Measurements from ENCODE around the gene WRNIP1. TPM values are rescaled to one million over a fixed set of nuclear protein-coding genes. Genes with fewer than 3 reads are reported as not detected.

Gene WRNIP1
- total RNA-seq, 2 donors from 2014 or later: 40.9 to 47.1 TPM

- Mint-ChIP-seq H3K36me3 (ENCODE audit: insufficient read depth in 2 of 2) (no peaks in the 10 kb centered on the region), H3K9me3 (no peaks in the 10 kb centered on the region), H3K27ac (no peak overlapping the region), H3K4me1 (ENCODE audit: low read depth) (peaks cover 4% of the 10 kb centered on the region), H3K4me3 (no peak overlapping the region), H3K27me3 (ENCODE audit: low read depth) (peaks cover 11% of the 10 kb centered on the region)
- ATAC-seq (replicated peaks in 1 of 2) (no peak), DNase-seq (no peak)
Observed at GRCh38 chr6:2745246-2745645, 19.9 kb upstream of the WRNIP1 start.

- H3K27me3 Mint-ChIP-seq (ENCODE audit: low read depth): peaks cover 24% of the 10 kb centered on the region
- ATAC-seq (replicated peaks in 1 of 2): no peak
Observed at GRCh38 chr6:2746557-2747061, 18.6 kb upstream of the WRNIP1 start.

GRCh38 chr6:2748183-2748582, 17.0 kb upstream of the WRNIP1 start:
- Mint-ChIP-seq H3K27me3 (ENCODE audit: low read depth) (peaks cover 31% of the 10 kb centered on the region), H3K27ac (no peak overlapping the region), H3K4me3 (no peak overlapping the region), H3K9me3 (no peaks in the 10 kb centered on the region), H3K36me3 (ENCODE audit: insufficient read depth in 2 of 2) (no peaks in the 10 kb centered on the region), H3K4me1 (ENCODE audit: low read depth) (peaks cover 10% of the 10 kb centered on the region)
- DNase-seq: no peak
- no peak for ATAC-seq (replicated peaks in 1 of 2)

More at GRCh38 chr6:2746557-2747061, 18.6 kb upstream of the WRNIP1 start:
- Mint-ChIP-seq H3K36me3 (ENCODE audit: insufficient read depth in 2 of 2) (no peaks in the 10 kb centered on the region), H3K27ac (no peak overlapping the region), H3K9me3 (no peaks in the 10 kb centered on the region), H3K4me1 (ENCODE audit: low read depth) (peaks cover 4% of the 10 kb centered on the region), H3K4me3 (no peak overlapping the region)
- DNase-seq: no peak

- Mint-ChIP-seq H3K27me3 (ENCODE audit: low read depth) (peaks cover 31% of the 10 kb centered on the region), H3K36me3 (ENCODE audit: insufficient read depth in 2 of 2) (no peaks in the 10 kb centered on the region), H3K27ac (no peak overlapping the region), H3K4me1 (ENCODE audit: low read depth) (peaks cover 10% of the 10 kb centered on the region), H3K9me3 (no peaks in the 10 kb centered on the region), H3K4me3 (peak overlapping the region in 1 of 2 donors; percentile 6)
- peak; percentile 30 to 39 for ATAC-seq (replicated peaks in 1 of 2)
- DNase-seq: peak; percentile 59 to 70
Observed at GRCh38 chr6:2749969-2750600, 15.1 kb upstream of the WRNIP1 start.

GRCh38 chr6:2750832-2751231, 14.4 kb upstream of the WRNIP1 start, which contains the start of gene MYLK4:
Gene MYLK4, minus strand, starts transcription at chr6:2750922. Its CDS starts 1,628 bp downstream, at chr6:2749294.
- Mint-ChIP-seq H3K4me3 (peak within 1 kb of the TSS in 1 of 2 donors; percentile 6), H3K27me3 (ENCODE audit: low read depth) (peaks cover 36% of the 10 kb centered on the region), H3K36me3 (ENCODE audit: insufficient read depth in 2 of 2) (no peaks in the 10 kb centered on the region), H3K9me3 (no peaks in the 10 kb centered on the region), H3K4me1 (ENCODE audit: low read depth) (peaks cover 10% of the 10 kb centered on the region), H3K27ac (no peak within 1 kb of the TSS)
- no peak for ATAC-seq (replicated peaks in 1 of 2)
- DNase-seq: no peak

- no peak overlapping the region for H3K4me3 Mint-ChIP-seq
- peaks cover 10% of the 10 kb centered on the region for H3K4me1 Mint-ChIP-seq (ENCODE audit: low read depth)
- no peak for DNase-seq
- no peaks in the 10 kb centered on the region for H3K36me3 Mint-ChIP-seq (ENCODE audit: insufficient read depth in 2 of 2)
- no peak overlapping the region for H3K27ac Mint-ChIP-seq
- ATAC-seq (replicated peaks in 1 of 2): no peak
- no peaks in the 10 kb centered on the region for H3K9me3 Mint-ChIP-seq
- peaks cover 44% of the 10 kb centered on the region for H3K27me3 Mint-ChIP-seq (ENCODE audit: low read depth)
Observed at GRCh38 chr6:2751871-2752270, 13.3 kb upstream of the WRNIP1 start.

GRCh38 chr6:2752477-2753109, 12.6 kb upstream of the WRNIP1 start:
- Mint-ChIP-seq H3K27ac (no peak overlapping the region), H3K36me3 (ENCODE audit: insufficient read depth in 2 of 2) (no peaks in the 10 kb centered on the region), H3K4me1 (ENCODE audit: low read depth) (peaks cover 10% of the 10 kb centered on the region), H3K27me3 (ENCODE audit: low read depth) (peaks cover 44% of the 10 kb centered on the region), H3K4me3 (no peak overlapping the region), H3K9me3 (no peaks in the 10 kb centered on the region)
- ATAC-seq (replicated peaks in 1 of 2): no peak
- DNase-seq: no peak

GRCh38 chr6:2753110-2753489, 12.1 kb upstream of the WRNIP1 start:
- DNase-seq (no peak), ATAC-seq (replicated peaks in 1 of 2) (no peak)
- Mint-ChIP-seq H3K9me3 (no peaks in the 10 kb centered on the region), H3K4me1 (ENCODE audit: low read depth) (peaks cover 10% of the 10 kb centered on the region), H3K4me3 (no peak overlapping the region), H3K36me3 (ENCODE audit: insufficient read depth in 2 of 2) (no peaks in the 10 kb centered on the region), H3K27ac (no peak overlapping the region), H3K27me3 (ENCODE audit: low read depth) (peaks cover 44% of the 10 kb centered on the region)

GRCh38 chr6:2753743-2754142, 11.4 kb upstream of the WRNIP1 start:
- H3K4me1 Mint-ChIP-seq (ENCODE audit: low read depth): peaks cover 10% of the 10 kb centered on the region
- peaks cover 44% of the 10 kb centered on the region for H3K27me3 Mint-ChIP-seq (ENCODE audit: low read depth)
- DNase-seq: no peak
- no peak overlapping the region for H3K27ac Mint-ChIP-seq
- H3K4me3 Mint-ChIP-seq: no peak overlapping the region
- H3K36me3 Mint-ChIP-seq (ENCODE audit: insufficient read depth in 2 of 2): no peaks in the 10 kb centered on the region
- no peaks in the 10 kb centered on the region for H3K9me3 Mint-ChIP-seq
- no peak for ATAC-seq (replicated peaks in 1 of 2)

- H3K9me3 Mint-ChIP-seq: no peaks in the 10 kb centered on the region
- DNase-seq: no peak
- H3K4me3 Mint-ChIP-seq: no peak overlapping the region
- peaks cover 10% of the 10 kb centered on the region for H3K4me1 Mint-ChIP-seq (ENCODE audit: low read depth)
- H3K27me3 Mint-ChIP-seq (ENCODE audit: low read depth): peaks cover 40% of the 10 kb centered on the region
- ATAC-seq (replicated peaks in 1 of 2): no peak
- H3K27ac Mint-ChIP-seq: no peak overlapping the region
- H3K36me3 Mint-ChIP-seq (ENCODE audit: insufficient read depth in 2 of 2): no peaks in the 10 kb centered on the region
Observed at GRCh38 chr6:2754393-2754792, 10.8 kb upstream of the WRNIP1 start.

- Mint-ChIP-seq H3K27me3 (ENCODE audit: low read depth) (peaks cover 35% of the 10 kb centered on the region), H3K27ac (no peak overlapping the region), H3K4me3 (no peak overlapping the region), H3K36me3 (ENCODE audit: insufficient read depth in 2 of 2) (no peaks in the 10 kb centered on the region), H3K4me1 (ENCODE audit: low read depth) (peaks cover 7% of the 10 kb centered on the region), H3K9me3 (no peaks in the 10 kb centered on the region)
- DNase-seq: no peak
- no peak for ATAC-seq (replicated peaks in 1 of 2)
Observed at GRCh38 chr6:2754911-2755310, 10.3 kb upstream of the WRNIP1 start.

- ATAC-seq (replicated peaks in 1 of 2) (no peak), DNase-seq (no peak)
- H3K4me3 Mint-ChIP-seq: no peak overlapping the region
- no peaks in the 10 kb centered on the region for H3K9me3 Mint-ChIP-seq
- peaks cover 30% of the 10 kb centered on the region for H3K27me3 Mint-ChIP-seq (ENCODE audit: low read depth)
- H3K36me3 Mint-ChIP-seq (ENCODE audit: insufficient read depth in 2 of 2): no peaks in the 10 kb centered on the region
- peaks cover 5% of the 10 kb centered on the region for H3K4me1 Mint-ChIP-seq (ENCODE audit: low read depth)
- H3K27ac Mint-ChIP-seq: no peak overlapping the region
Observed at GRCh38 chr6:2755456-2755855, 9.7 kb upstream of the WRNIP1 start.

GRCh38 chr6:2756241-2756640, 9.0 kb upstream of the WRNIP1 start:
- Mint-ChIP-seq H3K36me3 (ENCODE audit: insufficient read depth in 2 of 2) (no peaks in the 10 kb centered on the region), H3K4me3 (no peak overlapping the region), H3K27me3 (ENCODE audit: low read depth) (peaks cover 22% of the 10 kb centered on the region), H3K27ac (no peak overlapping the region), H3K4me1 (ENCODE audit: low read depth) (peaks cover 11% of the 10 kb centered on the region), H3K9me3 (no peaks in the 10 kb centered on the region)
- no peak for ATAC-seq (replicated peaks in 1 of 2)
- no peak for DNase-seq

Data from activated T-cell treated with anti-CD3 and anti-CD28 coated beads, Interleukin-2, amount 50 U/mL, for 72 hours (primary cell).